ENCODE data around the gene ALKBH8. TPM values are rescaled to one million over a fixed set of nuclear protein-coding genes. Genes with fewer than 3 reads are reported as not detected.

ALKBH8 gene
- 6.1 and 6.5 TPM in 2 replicates for total RNA-seq

- peak; percentile 53 for DNase-seq (ENCODE audit: low read depth)
Measured at GRCh38 chr11:107565219-107565937, at the start of gene ALKBH8. Gene ALKBH8 (minus strand): TSS chr11:107565735. CDS start chr11:107560893, 4,842 bp downstream.

GRCh38 chr11:107612445-107612844 is 46.9 kb upstream of the ALKBH8 start:
- no peak overlapping the region for H3K4me3 ChIP-seq (ENCODE audit: low read depth, low read length)
- no peak for DNase-seq (ENCODE audit: low read depth)
- TF ChIP-seq CTCF (IDR thresholded peaks at IDR 0.05; ENCODE audit: insufficient read depth, low read depth, low read length) = no peak

More at GRCh38 chr11:107565219-107565937, at the start of gene ALKBH8:
- peak within 1 kb of the TSS; percentile 99 for H3K4me3 ChIP-seq (ENCODE audit: low read depth, low read length)
- TF ChIP-seq CTCF (IDR thresholded peaks at IDR 0.05; ENCODE audit: insufficient read depth, low read depth, low read length) = peak; percentile 5

- H3K4me3 ChIP-seq (ENCODE audit: low read depth, low read length) = no peak overlapping the region
- no peak for TF ChIP-seq CTCF (IDR thresholded peaks at IDR 0.05; ENCODE audit: insufficient read depth, low read depth, low read length)
- DNase-seq (ENCODE audit: low read depth) = no peak
Measured at GRCh38 chr11:107609400-107610218, 44.1 kb upstream of the ALKBH8 start.

GRCh38 chr11:107608809-107609208 is 43.3 kb upstream of the ALKBH8 start:
- TF ChIP-seq CTCF (IDR thresholded peaks at IDR 0.05; ENCODE audit: insufficient read depth, low read depth, low read length) = no peak
- H3K4me3 ChIP-seq (ENCODE audit: low read depth, low read length) = no peak overlapping the region
- DNase-seq (ENCODE audit: low read depth) = no peak

- DNase-seq (ENCODE audit: low read depth) = no peak
- TF ChIP-seq CTCF (IDR thresholded peaks at IDR 0.05; ENCODE audit: insufficient read depth, low read depth, low read length) = peak; percentile 24
- no peak overlapping the region for H3K4me3 ChIP-seq (ENCODE audit: low read depth, low read length)
Measured at GRCh38 chr11:107606141-107606540, 40.6 kb upstream of the ALKBH8 start.

GRCh38 chr11:107605061-107606006 is 39.8 kb upstream of the ALKBH8 start:
- TF ChIP-seq CTCF (IDR thresholded peaks at IDR 0.05; ENCODE audit: insufficient read depth, low read depth, low read length) = peak; percentile 15
- no peak overlapping the region for H3K4me3 ChIP-seq (ENCODE audit: low read depth, low read length)
- no peak for DNase-seq (ENCODE audit: low read depth)
